ENCODE data around the gene TRIM63.

TRIM63 gene

GRCh38 chr1:26053718-26054560 lies 13.5 kb downstream of the TRIM63 start:
- TF ChIP-seq GATA3 (IDR thresholded peaks at IDR 0.05; ENCODE audit: low read depth, low read length): no peak
- no peak for TF ChIP-seq GATA2 (IDR thresholded peaks at IDR 0.05; ENCODE audit: low read depth, low read length)

DNA sequence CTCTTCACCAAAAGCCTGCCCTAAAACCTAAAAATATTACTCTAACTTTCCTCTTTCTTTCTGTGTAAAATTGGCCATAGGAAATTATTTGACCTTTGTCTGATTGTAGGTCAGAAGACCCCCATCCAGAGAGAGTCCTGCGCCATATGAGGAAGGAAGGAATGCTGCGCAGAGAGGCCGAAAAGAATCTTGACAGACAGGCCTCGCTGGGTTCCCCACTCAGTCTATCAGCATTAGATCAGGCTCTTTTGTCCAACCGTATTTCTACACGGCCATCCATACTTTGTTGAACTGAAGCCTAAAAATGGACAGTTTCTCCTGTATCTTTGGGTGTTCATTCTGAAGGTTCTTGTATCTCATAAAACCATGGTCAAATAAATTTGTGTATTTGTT lies 17.2 kb downstream of the TRIM63 start:
- TF ChIP-seq GATA3 (IDR thresholded peaks at IDR 0.05; ENCODE audit: low read depth, low read length) (no peak), GATA2 (IDR thresholded peaks at IDR 0.05; ENCODE audit: low read depth, low read length) (no peak)

- TF ChIP-seq GATA2 (IDR thresholded peaks at IDR 0.05; ENCODE audit: low read depth, low read length) (no peak), GATA3 (IDR thresholded peaks at IDR 0.05; ENCODE audit: low read depth, low read length) (no peak)
Observed at GRCh38 chr1:26049531-26050247, 17.7 kb downstream of the TRIM63 start.

GRCh38 chr1:26047278-26047874 lies 20.1 kb downstream of the TRIM63 start:
- TF ChIP-seq GATA2 (IDR thresholded peaks at IDR 0.05; ENCODE audit: low read depth, low read length) (no peak), GATA3 (IDR thresholded peaks at IDR 0.05; ENCODE audit: low read depth, low read length) (no peak)

- no peak for TF ChIP-seq GATA3 (IDR thresholded peaks at IDR 0.05; ENCODE audit: low read depth, low read length)
- TF ChIP-seq GATA2 (IDR thresholded peaks at IDR 0.05; ENCODE audit: low read depth, low read length): no peak
Observed at GRCh38 chr1:26046246-26047095, 21.0 kb downstream of the TRIM63 start.

- no peak for TF ChIP-seq GATA3 (IDR thresholded peaks at IDR 0.05; ENCODE audit: low read depth, low read length)
- no peak for TF ChIP-seq GATA2 (IDR thresholded peaks at IDR 0.05; ENCODE audit: low read depth, low read length)
Observed at GRCh38 chr1:26045722-26046245, 21.6 kb downstream of the TRIM63 start, which contains the start of gene SLC30A2. Gene SLC30A2 (minus strand): TSS chr1:26046118. CDS start chr1:26045896, 222 bp downstream.

- TF ChIP-seq GATA3 (IDR thresholded peaks at IDR 0.05; ENCODE audit: low read depth, low read length): no peak
- no peak for TF ChIP-seq GATA2 (IDR thresholded peaks at IDR 0.05; ENCODE audit: low read depth, low read length)
Observed at GRCh38 chr1:26044971-26045721, 22.3 kb downstream of the TRIM63 start.

GRCh38 chr1:26044414-26044813 lies 23.0 kb downstream of the TRIM63 start:
- TF ChIP-seq GATA3 (IDR thresholded peaks at IDR 0.05; ENCODE audit: low read depth, low read length) (no peak), GATA2 (IDR thresholded peaks at IDR 0.05; ENCODE audit: low read depth, low read length) (no peak)

GRCh38 chr1:26043765-26044164 lies 23.7 kb downstream of the TRIM63 start:
- no peak for TF ChIP-seq GATA2 (IDR thresholded peaks at IDR 0.05; ENCODE audit: low read depth, low read length)
- no peak for TF ChIP-seq GATA3 (IDR thresholded peaks at IDR 0.05; ENCODE audit: low read depth, low read length)

DNA sequence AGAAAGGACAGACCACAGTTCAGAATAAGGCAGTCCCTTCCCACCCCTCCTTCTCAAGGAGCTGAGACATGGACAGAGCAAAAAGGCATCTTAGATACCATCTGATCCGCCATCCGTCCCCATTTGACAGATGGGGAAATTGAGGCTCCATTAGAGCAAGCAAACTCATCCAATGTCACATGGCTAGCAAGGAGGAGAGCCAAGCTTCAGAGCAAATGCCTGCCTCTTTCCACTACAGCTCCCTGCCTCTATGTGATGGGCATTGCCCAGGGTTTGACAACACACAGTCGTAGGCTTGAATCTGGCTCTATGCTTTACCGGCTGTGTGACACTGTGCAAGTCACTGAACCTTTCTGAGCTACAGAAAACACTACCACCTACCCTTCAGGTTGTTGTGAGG lies 25.5 kb downstream of the TRIM63 start:
- no peak for TF ChIP-seq GATA2 (IDR thresholded peaks at IDR 0.05; ENCODE audit: low read depth, low read length)
- TF ChIP-seq GATA3 (IDR thresholded peaks at IDR 0.05; ENCODE audit: low read depth, low read length): no peak

- TF ChIP-seq GATA3 (IDR thresholded peaks at IDR 0.05; ENCODE audit: low read depth, low read length) (no peak), GATA2 (IDR thresholded peaks at IDR 0.05; ENCODE audit: low read depth, low read length) (no peak)
Observed at GRCh38 chr1:26041401-26041800, 26.0 kb downstream of the TRIM63 start.

- no peak for TF ChIP-seq GATA3 (IDR thresholded peaks at IDR 0.05; ENCODE audit: low read depth, low read length)
- no peak for TF ChIP-seq GATA2 (IDR thresholded peaks at IDR 0.05; ENCODE audit: low read depth, low read length)
Observed at GRCh38 chr1:26038904-26039303, 28.5 kb downstream of the TRIM63 start.

- TF ChIP-seq GATA2 (IDR thresholded peaks at IDR 0.05; ENCODE audit: low read depth, low read length) (no peak), GATA3 (IDR thresholded peaks at IDR 0.05; ENCODE audit: low read depth, low read length) (no peak)
Observed at GRCh38 chr1:26038477-26038876, 29.0 kb downstream of the TRIM63 start.
